Middle frontal gyrus (tissue), 1 donor: ENCODE data around the gene PILRA.
"Not testable (repeated sequence)": the region's sequence is repeated elsewhere in the genome, so short reads cannot be mapped to it uniquely, and the experiment has no call there.

Experiments used
- DNase-seq: peaks from one replicate; pipeline ENCODE4 v3.0.0-alpha.2; 2015; ENCODE audit warnings: low spot score; ENCODE audit errors: extremely low spot score

PILRA gene

DNA sequence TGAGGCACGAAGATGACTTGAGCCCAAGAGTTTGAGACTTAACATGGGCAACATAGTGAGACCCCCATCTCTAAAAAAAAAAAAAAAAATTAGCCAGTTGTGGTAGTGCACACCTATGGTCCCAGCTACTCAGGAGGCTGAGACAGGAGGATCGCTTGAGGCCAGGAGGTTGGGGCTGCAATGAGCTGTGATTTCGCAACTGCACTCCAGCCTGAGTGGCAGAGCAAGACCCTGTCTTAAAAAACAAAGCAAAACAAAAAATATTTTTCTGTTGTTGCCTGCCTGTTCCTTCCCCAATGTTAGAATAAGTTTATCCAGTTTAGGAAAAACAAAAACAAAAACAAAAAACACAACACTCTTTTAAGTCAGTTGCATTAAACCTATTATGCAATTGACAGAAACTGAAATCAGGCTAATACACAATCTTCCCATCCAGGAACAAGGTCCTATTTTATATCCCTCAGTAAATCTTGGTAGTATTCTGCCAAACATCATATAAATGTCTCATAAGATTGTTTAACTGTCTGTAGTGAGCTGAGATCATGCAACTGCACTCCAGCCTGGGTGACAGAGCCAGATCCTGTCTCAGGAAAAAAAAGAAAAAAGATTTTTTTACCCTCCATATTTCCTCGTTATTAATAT is 4.9 kb downstream of the PILRA start:
- no peak for DNase-seq

DNA sequence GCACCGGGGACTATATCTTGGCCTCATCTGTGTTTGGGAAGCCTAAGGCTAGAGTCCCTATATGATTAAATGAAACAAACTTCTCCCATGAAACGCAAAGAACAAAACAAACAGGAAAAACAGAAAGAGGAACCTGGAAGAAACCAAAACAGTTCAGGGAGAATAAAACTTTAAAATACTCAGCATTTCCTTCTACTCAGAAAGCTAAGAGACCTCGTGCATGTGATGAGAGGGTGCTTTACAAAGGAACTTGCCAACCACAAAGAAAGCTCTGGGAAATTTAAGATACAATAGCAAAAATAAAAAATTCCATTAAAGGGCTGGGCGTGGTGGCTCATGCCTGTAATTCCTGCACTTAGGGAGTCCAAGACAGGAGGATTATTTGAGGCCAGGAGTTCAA is 6.9 kb downstream of the PILRA start:
- DNase-seq, result no peak

DNA sequence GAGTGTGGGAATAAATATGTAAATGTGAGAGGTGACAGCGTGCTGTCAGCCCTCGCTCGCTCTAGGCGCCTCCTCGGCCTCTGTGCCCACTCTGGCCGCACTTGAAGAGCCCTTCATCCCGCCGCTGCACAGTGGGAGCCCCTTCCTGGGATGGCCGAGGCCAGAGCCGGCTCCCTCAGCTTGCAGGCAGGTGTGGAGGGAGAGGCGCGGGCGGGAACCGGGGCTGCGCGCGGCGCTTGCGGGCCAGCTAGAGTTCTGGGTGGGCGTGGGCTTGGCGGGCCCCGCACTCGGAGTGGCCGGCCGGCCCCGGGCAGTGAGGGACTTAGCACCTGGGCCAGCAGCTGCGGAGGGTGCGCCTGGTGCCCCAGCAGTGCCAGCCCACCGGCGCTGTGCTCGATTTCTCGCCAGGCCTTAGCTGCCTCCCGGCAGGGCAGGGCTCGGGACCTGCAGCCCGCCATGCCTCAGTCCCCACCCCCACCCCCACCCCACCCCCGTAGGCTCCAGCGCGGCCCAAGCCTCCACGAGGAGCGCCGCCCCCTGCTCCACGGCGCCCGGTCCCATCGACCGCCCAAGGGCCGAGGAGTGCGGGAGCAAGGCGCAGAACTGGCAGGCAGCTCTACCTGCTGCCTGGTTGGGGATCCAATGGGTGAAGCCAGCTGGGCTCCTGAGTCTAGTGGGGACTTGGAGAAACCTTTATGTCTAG is 8.4 kb downstream of the PILRA start:
- not testable (repeated sequence) for DNase-seq

DNA sequence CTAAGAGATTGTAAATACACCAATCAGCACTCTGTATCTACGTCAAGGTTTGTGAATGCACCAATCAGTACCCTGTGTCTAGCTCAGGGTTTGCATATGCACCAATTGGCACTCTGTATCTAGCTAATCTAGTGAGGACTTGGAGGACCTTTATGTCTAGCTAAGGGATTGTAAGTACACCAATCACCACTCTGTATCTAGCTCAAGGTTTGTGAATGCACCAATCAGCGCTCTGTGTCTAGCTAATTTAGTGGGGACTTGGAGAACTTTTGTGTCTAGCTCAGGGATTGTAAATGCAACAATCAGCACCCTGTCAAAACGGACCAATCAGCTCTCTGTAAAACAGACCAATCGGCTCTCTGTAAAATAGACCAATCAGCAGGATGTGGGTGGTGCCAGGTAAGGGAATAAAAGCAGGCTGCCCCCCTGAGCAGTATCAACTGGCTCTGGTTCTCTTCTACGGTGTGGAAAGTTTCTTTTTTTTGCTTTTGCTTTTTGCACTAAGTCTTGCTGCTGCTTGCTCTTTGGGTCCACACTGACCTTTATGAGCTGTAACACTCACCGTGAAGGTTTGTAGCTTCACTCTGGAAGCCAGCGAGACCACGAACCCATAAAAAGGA is 9.1 kb downstream of the PILRA start:
- not testable (repeated sequence) for DNase-seq

DNA sequence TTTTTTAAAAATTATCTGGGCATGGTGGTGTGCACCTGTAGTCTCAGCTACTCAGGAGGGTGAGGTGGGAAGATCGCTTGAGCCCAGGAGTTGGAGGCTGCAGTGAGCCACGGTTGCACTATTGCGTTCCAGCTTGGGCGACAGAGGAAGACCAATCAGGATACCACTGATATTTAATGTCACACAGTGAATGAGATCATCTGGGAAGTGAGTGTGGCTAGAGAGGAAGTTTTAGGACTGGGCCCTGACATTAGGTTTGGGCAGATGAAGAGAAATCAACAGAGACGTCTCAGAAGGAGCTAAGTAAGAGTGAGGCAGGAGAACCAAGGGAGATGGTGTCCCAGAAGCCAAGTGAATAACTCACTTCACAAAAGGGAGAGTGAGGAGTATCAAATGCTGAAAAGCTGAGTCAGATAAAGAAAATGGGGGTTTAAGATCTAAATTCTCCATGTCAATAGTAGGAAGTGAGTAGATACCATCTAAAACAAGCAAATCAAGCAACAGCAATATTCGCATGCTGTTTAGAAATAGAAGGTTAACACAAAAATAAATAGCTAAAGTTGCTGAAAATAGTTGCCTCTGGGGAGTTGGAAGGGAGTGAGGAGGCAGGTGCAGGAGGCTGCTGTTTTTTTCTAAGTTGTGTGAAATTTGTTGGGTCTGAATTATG is 11.5 kb downstream of the PILRA start:
- DNase-seq, result no peak

DNA sequence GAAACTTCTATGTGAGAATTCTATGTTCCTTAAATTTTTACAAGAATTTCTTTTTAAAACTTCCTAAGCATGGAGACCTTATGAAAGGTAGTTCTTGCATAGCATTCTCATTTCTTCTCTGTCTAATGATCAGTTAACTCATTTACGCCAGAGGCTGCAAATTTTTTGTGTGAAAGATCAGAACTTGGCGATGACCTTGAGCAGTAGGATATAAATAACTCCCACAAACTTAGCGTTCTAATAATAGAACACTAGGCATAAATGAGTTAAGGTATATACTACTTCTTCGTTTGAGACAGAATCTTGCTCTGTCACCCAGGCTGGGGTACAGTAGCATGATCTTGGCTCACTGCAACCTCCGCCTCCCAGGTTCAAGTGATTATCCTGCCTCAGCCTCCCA is 13.7 kb downstream of the PILRA start:
- no peak for DNase-seq

DNA sequence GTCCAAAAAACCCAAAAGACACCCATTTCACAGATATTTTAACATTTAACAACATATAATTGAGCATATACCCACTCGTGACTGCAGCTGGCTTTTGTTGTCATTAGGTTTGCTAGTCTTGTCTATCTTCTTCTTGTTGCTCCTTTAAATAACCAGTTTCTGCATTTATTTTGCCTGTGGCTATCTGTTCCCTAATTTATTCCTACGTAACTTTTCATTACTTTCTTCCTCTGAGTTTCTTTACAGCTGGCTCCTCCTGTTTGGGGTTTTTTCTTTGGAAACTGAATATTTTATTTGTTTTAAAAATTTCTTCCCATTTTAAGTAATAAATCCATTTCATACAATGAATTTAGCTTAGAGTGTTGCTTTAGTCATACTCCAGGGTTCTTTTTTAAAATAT is 14.4 kb downstream of the PILRA start:
- DNase-seq, result no peak

DNA sequence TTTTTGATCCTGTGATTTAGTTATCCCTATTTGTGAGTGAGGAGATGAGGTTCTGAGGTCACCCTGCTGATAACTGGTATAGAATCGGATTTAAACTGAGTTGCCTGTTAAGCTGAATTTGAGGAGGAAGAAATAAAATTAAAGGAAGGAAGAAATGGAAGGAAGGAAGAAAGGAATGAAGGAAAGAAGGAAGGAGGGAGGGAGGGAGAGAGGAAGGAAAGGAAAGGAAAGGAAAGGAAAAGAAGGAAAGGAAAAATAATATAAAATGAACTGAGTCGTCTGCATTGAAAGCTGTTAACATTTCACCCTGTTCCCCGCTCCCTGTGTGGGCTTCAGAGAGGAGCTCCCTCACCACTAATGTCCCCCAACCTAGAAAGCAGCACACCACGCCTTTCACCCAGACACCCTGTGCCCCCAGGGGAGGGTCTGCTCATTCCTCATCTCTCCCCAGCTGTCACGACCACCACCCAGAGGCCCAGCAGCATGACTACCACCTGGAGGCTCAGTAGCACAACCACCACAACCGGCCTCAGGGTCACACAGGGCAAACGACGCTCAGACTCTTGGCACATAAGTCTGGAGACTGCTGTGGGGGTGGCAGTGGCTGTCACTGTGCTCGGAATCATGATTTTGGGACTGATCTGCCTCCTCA is 16.3 kb downstream of the PILRA start:
- no peak for DNase-seq

DNA sequence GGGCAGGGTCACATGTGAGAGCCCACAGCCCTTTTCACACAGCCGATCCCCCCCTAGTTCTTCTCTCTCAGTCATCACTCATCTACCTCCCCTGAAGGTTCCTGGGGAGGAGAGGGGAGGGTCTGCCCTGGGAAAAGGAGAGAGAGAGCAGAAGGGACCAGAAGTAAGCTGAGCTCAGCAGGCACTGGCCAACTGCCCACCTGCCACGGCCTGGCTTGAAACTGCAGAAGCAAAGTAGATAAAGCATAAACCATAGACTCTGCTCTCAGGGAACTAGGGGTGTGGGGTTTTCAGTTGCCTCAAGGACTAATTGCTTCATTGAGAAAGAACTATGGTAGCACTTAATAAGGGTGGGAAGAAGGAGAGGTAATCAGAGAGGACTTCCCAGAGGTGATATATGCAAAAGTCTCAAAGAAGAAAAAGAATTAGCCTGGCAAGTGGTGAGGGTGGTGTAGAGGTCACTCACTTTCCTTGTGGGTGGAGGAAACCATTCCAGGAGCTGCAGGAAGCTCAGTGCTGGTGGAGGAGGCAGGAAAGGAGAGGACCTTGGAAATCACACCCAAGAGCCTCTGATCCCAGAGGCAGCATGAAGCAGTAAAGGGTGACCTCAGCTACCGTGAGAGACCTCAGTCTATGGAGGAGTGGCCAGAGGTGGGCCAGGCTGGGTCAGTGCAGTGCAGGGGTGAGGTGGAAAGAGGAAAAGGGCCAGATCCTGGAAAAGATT is 17.2 kb downstream of the PILRA start:
- no peak for DNase-seq

DNA sequence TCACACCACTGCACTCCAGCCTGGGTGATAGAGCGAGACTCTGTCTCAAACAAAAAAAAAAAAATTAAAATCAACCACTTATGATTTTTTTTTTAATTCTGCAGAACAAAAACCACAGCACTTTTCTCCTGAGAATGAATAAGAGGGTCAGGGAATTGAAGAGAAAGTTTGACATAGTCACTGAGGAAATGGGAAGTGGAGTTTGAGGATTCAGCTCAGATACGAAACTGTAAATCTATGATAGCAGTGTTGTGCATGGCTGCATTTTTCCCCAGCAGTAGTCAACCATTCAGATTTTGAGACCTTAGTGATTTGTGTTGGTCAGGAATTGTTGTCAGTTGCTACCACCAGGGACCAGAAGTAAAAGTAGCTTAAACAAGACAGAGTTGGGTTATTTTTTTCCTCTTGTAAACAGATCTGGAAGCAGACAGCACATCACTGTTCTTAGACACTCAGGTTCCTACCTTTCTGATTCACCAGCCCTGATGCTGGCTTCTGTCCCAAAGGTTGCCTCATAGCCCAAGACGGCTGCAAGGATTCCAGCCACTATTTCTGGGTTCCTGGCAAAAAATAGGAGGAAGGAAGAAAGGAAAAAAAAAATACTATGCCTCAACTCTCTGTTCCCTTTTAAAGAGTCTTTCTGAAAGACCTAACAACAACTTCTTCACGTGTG is 20.1 kb downstream of the PILRA start:
- DNase-seq, result no peak

DNA sequence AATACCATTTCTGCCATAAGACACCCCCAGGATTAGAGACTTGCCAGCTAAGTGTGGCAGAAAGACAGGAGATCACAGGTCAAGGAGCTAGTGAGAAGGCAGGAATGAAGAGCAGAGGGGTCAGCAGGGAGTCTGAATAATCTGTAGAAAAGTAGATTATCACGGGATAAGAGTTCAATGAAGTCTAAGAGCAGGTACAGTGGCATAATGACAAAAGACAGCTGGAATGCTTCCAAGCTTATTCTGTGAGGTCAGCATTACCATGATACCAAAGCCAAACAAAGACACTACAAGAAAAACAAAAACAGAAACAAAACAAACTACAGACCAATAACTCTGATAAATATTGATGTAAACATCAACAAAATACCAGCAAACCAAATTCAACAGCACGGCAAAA is 20.8 kb downstream of the PILRA start:
- no peak for DNase-seq

DNA sequence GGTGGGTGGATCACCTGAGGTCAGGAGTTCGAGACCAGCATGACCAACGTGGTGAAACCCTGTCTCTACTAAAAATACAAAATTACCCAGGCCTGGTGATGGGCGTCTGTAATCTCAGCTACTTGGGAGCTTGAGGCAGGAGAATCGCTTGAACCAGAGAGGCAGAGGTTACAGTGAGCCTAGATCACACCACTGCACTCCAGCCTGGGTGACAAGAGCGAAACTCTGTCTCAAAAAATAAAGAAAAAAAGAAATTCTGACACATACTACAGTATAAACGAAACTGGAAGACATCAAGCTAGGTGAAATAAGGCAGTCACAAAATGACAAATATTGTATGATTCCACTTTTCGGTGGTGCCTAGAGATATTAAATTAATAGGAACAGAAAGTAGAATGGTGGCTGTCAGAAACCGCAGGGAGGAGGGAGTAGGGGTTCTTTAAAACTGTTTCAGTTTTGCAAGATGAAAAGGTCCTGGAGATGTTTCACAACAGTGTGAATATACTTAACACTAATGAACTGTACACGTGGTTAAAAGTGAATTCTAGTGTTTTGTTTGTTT is 23.2 kb downstream of the PILRA start:
- no peak for DNase-seq

DNA sequence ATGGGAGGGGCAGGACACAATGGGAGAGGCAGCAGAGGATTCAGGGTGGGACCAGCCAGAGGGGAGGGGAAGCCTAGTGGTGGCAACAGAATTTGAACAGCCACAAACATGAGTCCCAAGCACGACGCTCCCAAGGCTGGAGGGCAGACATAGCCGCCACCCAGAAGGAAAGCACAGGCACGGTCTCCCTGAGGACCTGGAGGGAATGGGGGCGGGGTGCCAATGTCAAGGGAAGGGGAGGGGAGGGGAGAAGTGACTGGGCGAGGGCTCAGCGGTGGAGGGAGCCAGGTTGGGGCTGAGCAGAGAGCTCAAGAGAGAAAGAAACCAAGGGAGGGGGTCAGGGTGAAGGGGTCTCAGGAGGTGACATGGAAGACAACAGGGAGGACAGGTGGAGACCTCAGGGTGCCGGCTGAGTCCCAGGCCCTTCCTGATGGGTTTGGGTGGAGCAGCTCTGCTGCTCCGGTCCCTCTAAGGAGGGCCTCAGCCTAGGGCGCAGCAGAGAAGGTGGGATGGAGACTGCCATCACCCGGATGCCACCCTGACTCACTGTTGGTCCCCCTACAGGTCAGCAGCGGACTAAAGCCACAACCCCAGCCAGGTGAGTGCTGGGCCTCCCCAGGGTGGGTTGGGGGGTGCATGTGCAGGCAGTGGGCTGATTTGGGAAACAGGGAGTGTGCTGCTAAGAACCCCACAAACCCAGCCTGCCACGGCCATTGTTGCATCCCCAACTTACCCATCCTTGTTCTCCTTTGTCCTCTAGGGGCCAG is 24.2 kb downstream of the PILRA start:
- DNase-seq, result no peak

DNA sequence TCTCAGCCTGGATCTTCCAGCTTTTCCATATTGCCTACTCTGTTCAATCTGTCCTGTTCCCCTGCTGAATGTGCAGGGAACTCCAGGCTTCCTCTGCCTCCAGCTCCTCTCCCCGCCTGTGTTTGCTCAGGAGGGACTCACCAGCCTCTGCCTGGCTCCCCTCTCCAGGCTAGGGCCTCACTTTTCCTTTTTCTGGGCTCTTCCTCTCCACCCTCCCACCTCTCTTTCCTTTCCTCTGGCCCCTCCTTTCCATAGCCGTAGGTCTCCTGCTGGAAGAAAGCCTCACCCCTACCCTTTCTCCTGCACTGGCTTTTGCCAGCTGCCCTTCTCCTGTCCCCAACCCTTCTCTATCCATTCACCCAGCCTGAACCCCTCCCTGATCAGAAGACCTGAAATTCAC is 25.0 kb downstream of the PILRA start:
- DNase-seq, result no peak

DNA sequence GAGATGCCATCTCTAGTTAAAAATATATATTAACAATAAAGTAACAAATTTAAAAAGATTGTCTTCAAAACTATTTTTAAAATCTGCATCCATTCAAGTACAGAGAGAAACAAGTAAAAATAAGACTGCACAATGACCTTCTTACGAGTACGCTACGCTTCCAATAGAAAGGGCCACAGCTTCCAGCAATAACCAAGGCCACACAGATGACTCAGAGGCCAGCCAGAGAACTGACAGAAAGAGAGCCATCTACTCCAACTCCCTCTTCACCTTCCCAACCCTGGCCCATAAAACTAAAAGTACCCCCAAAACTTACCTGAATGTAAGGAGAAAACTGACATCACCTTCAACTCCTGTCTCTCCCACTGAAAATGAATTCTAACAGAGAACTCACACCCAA is 26.8 kb downstream of the PILRA start:
- DNase-seq, result no peak

DNA sequence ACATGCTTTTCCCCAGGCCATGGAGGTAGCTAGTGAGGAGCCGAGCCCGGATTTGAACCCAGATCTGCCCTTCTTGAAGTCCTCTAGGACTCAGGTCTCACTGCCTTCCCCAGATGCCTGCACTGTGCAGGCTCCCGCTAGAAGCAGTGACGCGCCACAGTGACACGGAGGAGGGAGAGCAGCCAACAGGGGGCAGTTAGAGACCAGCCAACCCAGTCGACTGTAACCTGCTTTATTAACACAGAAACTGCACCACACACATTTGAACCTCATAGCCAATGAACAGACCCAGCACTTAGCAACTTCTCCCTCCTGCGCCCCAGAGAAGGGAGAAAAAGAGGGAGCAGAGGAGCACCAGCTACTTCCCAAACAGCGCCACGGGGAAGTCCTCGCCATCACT is 27.4 kb downstream of the PILRA start:
- DNase-seq, result no peak

DNA sequence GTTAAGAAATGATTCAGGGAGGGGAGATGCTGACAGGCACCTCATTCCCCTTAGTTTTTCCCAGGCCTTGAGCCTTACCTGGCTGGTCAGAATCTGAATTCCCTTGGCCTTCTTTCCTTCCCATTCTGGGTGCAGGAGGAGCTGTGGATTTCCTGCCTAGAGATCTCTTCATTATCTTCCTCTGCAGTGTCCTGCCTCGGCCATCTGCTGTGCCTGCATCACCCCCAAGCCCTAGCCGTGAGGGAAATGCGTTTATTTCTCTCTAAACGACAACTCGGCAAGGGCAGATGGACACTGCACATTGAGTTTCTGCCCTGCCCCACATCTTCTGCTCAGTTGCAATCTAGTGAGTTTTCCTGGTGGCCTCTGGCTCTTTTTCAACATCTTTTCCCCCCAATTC is 28.5 kb downstream of the PILRA start:
- DNase-seq, result no peak

DNA sequence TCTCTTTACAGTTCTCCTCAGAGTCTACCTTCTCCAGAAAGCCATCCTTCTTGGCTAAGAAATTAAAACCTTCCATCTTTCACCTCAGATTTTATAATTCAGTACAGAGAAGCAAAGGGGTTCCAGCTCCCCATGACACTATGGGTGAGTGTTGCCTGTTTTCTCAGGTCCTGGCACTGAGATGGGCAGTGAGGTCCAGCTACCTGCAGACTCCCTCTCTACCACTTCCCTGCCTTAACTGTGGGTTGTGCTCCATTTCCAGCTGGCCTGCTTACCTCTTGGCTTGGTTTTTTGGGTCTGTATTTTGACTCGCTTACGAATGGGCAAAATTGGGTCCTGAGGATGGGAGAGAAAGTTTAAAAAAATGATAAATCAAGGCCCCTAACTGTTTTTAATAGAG is 29.0 kb downstream of the PILRA start:
- no peak for DNase-seq

DNA sequence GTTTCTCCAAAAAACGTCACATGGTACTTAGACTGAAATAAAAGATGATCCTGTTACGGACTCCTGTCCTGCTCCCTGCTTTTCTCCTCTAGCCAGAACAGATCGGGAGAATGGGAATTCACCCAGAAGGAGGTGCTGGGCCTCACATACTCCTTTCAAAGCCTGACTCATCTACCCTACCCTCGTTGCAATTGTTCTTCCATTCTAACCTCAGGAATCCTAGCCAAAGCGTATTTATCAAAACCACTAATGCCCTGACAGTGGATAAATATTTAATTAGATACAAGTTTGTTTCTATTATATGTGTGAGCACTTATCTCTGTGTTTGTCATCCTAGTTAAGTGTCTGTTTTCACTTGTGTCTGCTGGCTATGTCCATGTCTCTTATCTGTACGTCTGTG is 33.5 kb downstream of the PILRA start:
- DNase-seq, result no peak
